GM19238 (cell line): ENCODE results near the gene CDIP1.

Experiments
- DNase-seq: peaks from one replicate; pipeline ENCODE4 v3.0.0; 2011; ENCODE audit warnings: low spot score; ENCODE audit not compliant: insufficient read length

CDIP1 gene

GRCh38 chr16:4514606-4515005 lies 24.0 kb downstream of the CDIP1 start:
- DNase-seq, result no peak

- DNase-seq, result no peak
Measured at GRCh38 chr16:4513881-4514280, 24.7 kb downstream of the CDIP1 start.

GRCh38 chr16:4513086-4513860 lies 25.3 kb downstream of the CDIP1 start:
- no peak for DNase-seq

GRCh38 chr16:4512473-4512872 lies 26.1 kb downstream of the CDIP1 start:
- no peak for DNase-seq

- no peak for DNase-seq
Measured at GRCh38 chr16:4511441-4512082, 27.0 kb downstream of the CDIP1 start.

GRCh38 chr16:4510747-4511426 lies 27.7 kb downstream of the CDIP1 start:
- DNase-seq, result no peak

GRCh38 chr16:4510131-4510530 lies 28.4 kb downstream of the CDIP1 start:
- DNase-seq, result no peak

GRCh38 chr16:4509420-4509819 lies 29.2 kb downstream of the CDIP1 start:
- DNase-seq, result no peak

GRCh38 chr16:4508806-4509205 lies 29.8 kb downstream of the CDIP1 start:
- DNase-seq, result no peak

- no peak for DNase-seq
Measured at GRCh38 chr16:4507588-4508345, 30.8 kb downstream of the CDIP1 start.

- peak; percentile 57 for DNase-seq
Measured at GRCh38 chr16:4506450-4506849, 32.1 kb downstream of the CDIP1 start.

GRCh38 chr16:4505356-4506147 lies 33.0 kb downstream of the CDIP1 start:
- DNase-seq, result peak; percentile 76

- no peak for DNase-seq
Measured at GRCh38 chr16:4501071-4501478, 37.5 kb downstream of the CDIP1 start.

- DNase-seq, result no peak
Measured at GRCh38 chr16:4500272-4500671, 38.3 kb downstream of the CDIP1 start.

GRCh38 chr16:4499196-4499555 lies 39.4 kb downstream of the CDIP1 start:
- no peak for DNase-seq

- DNase-seq, result no peak
Measured at GRCh38 chr16:4498546-4499195, 39.9 kb downstream of the CDIP1 start.

- no peak for DNase-seq
Measured at GRCh38 chr16:4496305-4496704, 42.3 kb downstream of the CDIP1 start.

GRCh38 chr16:4495766-4496165 lies 42.8 kb downstream of the CDIP1 start:
- no peak for DNase-seq

- no peak for DNase-seq
Measured at GRCh38 chr16:4494746-4495490, 43.7 kb downstream of the CDIP1 start.

- no peak for DNase-seq
Measured at GRCh38 chr16:4491898-4492297, 46.7 kb downstream of the CDIP1 start.
